PFSK-1 (cell line): ENCODE results near the gene PEX11A.

Experiments
- FOXP2 ChIP-seq: optimal IDR thresholded peaks from 2 replicates; pipeline ENCODE3; 2011; ENCODE audit warnings: borderline replicate concordance, control low read depth, inconsistent platforms; ENCODE audit not compliant: insufficient read depth; ENCODE audit errors: extremely low read length, extremely low read depth
- POLR2AphosphoS5 ChIP-seq: IDR thresholded peaks from 2 replicates; pipeline ENCODE4 v1.6.1; 2012; ENCODE audit warnings: low read depth, mild to moderate bottlenecking, control low read depth, low read length, moderate library complexity
- SIN3A ChIP-seq: IDR thresholded peaks from 2 replicates; pipeline ENCODE4 v1.6.1; 2012; ENCODE audit warnings: mild to moderate bottlenecking, low read length, moderate library complexity, borderline replicate concordance; ENCODE audit not compliant: insufficient read depth
- TAF1 ChIP-seq: IDR thresholded peaks from 2 replicates; pipeline ENCODE4 v1.6.1; 2012; ENCODE audit warnings: low read length, control low read depth, borderline replicate concordance; ENCODE audit not compliant: insufficient read depth
- TF ChIP-seq, protein P1 (sequence below), 2 experiments: IDR thresholded peaks; 2 replicates each; pipeline versions ENCODE4 v1.6.1 to v1.8.0; 2011 to 2012; ENCODE audit warnings: low read depth in 2 of 2, low read length in 2 of 2, control low read depth in 1 of 2, inconsistent platforms in 1 of 2, mild to moderate bottlenecking in 1 of 2, moderate library complexity in 1 of 2; ENCODE audit not compliant: insufficient read depth in 1 of 2

The PEX11A gene

DNA sequence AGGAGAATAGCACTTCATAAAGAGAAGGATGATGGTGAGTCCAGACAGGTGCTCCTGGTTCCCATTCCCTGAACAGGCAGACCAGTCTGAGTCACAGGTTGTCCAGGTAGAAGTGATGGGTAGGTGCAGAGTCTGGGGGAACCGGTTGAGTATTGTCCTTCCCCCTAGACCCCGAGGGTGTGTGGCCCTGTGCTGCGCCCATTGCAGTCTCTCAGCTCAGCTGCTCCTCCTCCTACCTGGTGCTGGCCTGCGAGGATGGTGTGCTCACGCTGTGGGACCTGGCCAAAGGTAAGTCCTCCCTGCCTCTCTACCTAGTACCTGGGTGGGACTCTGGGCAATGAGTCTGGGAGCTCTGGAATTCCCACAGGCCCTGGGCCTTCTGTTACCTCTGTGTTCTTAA is 40.7 kb upstream of the PEX11A start:
- TF ChIP-seq, protein P1, sequence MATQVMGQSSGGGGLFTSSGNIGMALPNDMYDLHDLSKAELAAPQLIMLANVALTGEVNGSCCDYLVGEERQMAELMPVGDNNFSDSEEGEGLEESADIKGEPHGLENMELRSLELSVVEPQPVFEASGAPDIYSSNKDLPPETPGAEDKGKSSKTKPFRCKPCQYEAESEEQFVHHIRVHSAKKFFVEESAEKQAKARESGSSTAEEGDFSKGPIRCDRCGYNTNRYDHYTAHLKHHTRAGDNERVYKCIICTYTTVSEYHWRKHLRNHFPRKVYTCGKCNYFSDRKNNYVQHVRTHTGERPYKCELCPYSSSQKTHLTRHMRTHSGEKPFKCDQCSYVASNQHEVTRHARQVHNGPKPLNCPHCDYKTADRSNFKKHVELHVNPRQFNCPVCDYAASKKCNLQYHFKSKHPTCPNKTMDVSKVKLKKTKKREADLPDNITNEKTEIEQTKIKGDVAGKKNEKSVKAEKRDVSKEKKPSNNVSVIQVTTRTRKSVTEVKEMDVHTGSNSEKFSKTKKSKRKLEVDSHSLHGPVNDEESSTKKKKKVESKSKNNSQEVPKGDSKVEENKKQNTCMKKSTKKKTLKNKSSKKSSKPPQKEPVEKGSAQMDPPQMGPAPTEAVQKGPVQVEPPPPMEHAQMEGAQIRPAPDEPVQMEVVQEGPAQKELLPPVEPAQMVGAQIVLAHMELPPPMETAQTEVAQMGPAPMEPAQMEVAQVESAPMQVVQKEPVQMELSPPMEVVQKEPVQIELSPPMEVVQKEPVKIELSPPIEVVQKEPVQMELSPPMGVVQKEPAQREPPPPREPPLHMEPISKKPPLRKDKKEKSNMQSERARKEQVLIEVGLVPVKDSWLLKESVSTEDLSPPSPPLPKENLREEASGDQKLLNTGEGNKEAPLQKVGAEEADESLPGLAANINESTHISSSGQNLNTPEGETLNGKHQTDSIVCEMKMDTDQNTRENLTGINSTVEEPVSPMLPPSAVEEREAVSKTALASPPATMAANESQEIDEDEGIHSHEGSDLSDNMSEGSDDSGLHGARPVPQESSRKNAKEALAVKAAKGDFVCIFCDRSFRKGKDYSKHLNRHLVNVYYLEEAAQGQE (IDR thresholded peaks at IDR 0.05; ENCODE audit: insufficient read depth in 1 of 2, low read depth in 2 of 2, low read length in 2 of 2), result no peak
- no peak for TF ChIP-seq TAF1

DNA sequence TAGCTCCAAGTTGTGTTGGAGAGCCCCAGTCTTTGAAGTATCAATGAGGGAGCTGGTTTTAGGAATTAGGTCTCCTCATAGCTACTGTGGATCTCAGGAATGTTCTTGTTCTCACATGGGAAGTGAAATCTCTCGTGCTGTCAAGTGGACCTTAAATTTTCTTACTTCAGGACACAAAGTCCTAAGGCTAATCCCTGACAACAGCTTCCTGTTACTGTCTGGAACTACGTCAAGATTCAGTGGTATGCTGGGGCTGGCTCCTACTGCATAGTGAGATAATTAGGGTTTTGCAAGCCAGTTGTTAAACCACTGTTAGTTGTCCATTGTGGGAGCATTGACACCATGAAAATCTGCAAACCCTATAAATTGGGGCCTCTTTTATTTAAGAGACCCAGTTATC is 37.7 kb upstream of the PEX11A start:
- no peak for TF ChIP-seq FOXP2
- TF ChIP-seq POLR2AphosphoS5, result no peak
- TF ChIP-seq, protein P1 (IDR thresholded peaks at IDR 0.05; ENCODE audit: insufficient read depth in 1 of 2, low read depth in 2 of 2, low read length in 2 of 2), result no peak
- no peak for TF ChIP-seq TAF1
- no peak for TF ChIP-seq SIN3A

DNA sequence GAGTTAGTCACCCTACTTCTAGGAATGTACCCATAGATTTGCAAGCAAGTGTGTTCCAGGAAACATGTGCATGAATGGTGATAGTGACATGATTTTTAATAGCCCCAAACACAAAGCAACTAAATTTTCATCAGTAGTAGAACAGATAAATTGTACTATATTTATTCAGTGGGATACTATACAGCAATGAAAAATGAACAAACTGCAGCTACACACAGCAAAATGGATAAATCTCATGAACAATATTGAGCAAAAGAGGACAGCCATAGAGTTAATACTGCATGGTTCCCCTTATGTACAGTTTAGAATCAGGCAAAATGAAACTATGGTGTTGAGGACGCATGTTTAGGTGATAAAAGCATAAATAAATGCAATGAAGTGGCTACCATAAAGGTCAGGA is 34.5 kb upstream of the PEX11A start:
- TF ChIP-seq TAF1 (no peak), FOXP2 (no peak)

DNA sequence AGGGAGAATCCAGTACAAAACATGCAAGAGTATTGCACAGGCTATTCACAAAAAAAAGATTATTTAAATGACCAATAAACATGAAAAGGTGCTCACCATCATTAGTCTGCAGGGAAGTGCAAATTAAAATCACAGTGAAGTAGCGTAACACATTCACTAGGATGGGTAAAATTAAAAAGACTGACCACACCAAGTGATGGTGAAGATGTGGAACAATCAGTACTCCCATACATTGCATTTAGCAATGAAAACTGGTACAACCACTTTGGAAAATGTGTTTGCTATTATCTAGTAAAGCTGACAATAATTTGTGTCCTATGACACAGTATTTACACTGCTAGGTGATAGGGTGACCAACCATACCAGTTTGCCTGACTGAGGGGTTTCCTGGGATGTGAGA is 34.1 kb upstream of the PEX11A start:
- no peak for TF ChIP-seq POLR2AphosphoS5
- TF ChIP-seq TAF1, result no peak
- TF ChIP-seq, protein P1 (IDR thresholded peaks at IDR 0.05; ENCODE audit: insufficient read depth in 1 of 2, low read depth in 2 of 2, low read length in 2 of 2), result no peak
- TF ChIP-seq FOXP2, result no peak
- TF ChIP-seq SIN3A, result no peak

DNA sequence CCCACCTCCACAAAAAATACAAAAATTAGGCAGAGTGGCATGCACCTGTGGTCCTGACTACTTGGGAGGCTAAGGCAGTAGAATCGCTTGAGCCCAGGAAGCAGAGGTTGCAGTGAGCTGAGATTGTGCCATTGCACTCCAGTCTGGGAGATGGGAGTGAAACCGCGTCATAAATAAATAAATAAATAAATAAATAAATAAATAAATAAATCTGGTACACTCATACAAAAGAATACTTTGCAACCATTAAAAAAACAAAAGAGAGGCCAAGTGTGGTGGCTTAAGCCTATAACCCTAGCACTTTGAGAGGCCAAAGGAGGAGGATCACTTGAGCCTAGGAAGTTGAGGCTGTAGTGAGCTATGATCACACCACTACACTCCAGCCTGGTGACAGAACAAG is 32.5 kb upstream of the PEX11A start:
- TF ChIP-seq FOXP2, result no peak
- no peak for TF ChIP-seq TAF1
- TF ChIP-seq SIN3A, result no peak
- TF ChIP-seq POLR2AphosphoS5, result no peak
- TF ChIP-seq, protein P1 (IDR thresholded peaks at IDR 0.05; ENCODE audit: insufficient read depth in 1 of 2, low read depth in 2 of 2, low read length in 2 of 2), result no peak
